Lower leg skin (tissue), 4 donors: Measurements from ENCODE around the gene SGSH. TPM values are rescaled to one million over a fixed set of nuclear protein-coding genes. Genes with fewer than 3 reads are reported as not detected.

Source experiments
- DNase-seq, 2 donors: peaks; one replicate each; pipeline ENCODE4 v3.0.0-alpha.2; 2019; ENCODE audit warnings: low spot score in 2 of 2
- H3K4me3 ChIP-seq: fragments of 200-600 bp; sonication (generic); 2 replicates; pipeline ENCODE4 v1.5.1; 2017; ENCODE audit warnings: mild to moderate bottlenecking, low read depth; ENCODE audit not compliant: poor library complexity, severe bottlenecking
- POLR2A ChIP-seq, 2 donors: fragments of 450-650 bp; IDR thresholded peaks; one replicate each; pipeline ENCODE4 v1.6.1; 2016 to 2017; ENCODE audit warnings: antibody characterized with exemption in 2 of 2, mild to moderate bottlenecking in 1 of 2, moderate library complexity in 1 of 2
- WGBS, 2 donors: methylation state at CpG; one replicate each; pipeline ENCODE4 v1.1.5; 2018; 5-methylcytosine and 5-hydroxymethylcytosine counted together
- intact Hi-C: fragments of 100-400 bp; cut with DNase I; formaldehyde crosslinking; loops from one replicate; pipeline ENCODE4 v1.15.0; 2023; ENCODE audit warnings: low total_unique reads
- total RNA-seq, 4 donors: library from RNA; depleted of rRNA; stranded (reverse); fragments of >200 nt; gene quantifications; one replicate each; pipeline ENCODE4 v1.1.0, GENCODE V29; 2016
- TF ChIP-seq, protein P1 (sequence below), 3 donors: fragments of 450-650 bp; IDR thresholded peaks; one replicate each; pipeline ENCODE4 v1.5.1; 2016; ENCODE audit warnings: antibody characterized with exemption in 3 of 3, mild to moderate bottlenecking in 3 of 3, moderate library complexity in 2 of 3

Gene SGSH
- total RNA-seq, 4 donors from 2014 or later, result 19.4 to 47.3 (median 37.0) TPM

DNA sequence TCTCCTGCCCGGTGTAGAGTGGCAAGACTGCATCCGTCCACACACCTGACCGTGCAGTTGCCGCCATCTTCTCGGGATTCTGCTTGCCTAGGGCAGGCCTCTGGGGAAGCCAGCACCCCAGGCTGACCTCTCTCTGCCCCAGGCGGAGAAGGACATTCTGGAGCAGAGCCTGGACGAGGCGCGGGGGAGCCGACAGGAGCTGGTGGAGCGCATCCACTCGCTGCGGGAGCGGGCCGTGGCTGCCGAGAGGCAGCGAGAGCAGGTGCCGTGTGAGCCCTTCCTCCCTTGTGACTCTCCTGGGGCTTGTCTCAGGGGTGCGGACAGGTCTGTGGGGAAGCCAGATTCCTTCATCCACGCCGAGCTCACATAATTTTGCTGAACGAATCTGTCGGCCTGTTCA lies 30.5 kb downstream of the SGSH start:
- 92 to 93% methylated on average over 23 of the region's 23 CpGs for WGBS, 2 donors
- intact Hi-C loops, result no loop called here
- no peak for TF ChIP-seq POLR2A (IDR thresholded peaks at IDR 0.05)
- TF ChIP-seq, protein P1, sequence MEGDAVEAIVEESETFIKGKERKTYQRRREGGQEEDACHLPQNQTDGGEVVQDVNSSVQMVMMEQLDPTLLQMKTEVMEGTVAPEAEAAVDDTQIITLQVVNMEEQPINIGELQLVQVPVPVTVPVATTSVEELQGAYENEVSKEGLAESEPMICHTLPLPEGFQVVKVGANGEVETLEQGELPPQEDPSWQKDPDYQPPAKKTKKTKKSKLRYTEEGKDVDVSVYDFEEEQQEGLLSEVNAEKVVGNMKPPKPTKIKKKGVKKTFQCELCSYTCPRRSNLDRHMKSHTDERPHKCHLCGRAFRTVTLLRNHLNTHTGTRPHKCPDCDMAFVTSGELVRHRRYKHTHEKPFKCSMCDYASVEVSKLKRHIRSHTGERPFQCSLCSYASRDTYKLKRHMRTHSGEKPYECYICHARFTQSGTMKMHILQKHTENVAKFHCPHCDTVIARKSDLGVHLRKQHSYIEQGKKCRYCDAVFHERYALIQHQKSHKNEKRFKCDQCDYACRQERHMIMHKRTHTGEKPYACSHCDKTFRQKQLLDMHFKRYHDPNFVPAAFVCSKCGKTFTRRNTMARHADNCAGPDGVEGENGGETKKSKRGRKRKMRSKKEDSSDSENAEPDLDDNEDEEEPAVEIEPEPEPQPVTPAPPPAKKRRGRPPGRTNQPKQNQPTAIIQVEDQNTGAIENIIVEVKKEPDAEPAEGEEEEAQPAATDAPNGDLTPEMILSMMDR (IDR thresholded peaks at IDR 0.05), result no peak
- DNase-seq, result no peak
- H3K4me3 ChIP-seq, result no peak overlapping the region

DNA sequence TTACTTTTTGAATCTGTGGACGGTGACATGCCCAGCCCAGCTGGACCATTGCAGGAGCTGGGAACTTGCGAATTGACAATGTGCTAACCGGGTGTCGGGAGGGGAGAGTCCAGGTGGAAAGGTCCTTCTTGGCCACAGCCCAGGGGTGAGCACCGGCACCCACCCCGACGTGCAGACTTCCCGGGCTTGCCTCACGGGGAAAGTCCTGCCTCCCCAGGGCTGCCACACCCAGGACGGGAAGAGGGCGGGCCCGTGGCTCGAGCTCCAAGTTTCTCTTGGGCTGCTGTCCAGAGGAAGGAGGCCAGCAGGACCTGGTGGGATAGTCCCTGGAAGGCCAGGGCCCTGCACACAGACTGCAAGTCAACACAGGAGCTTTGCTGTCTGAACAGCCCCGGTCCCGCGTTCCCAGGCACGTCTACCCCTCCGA lies 32.6 kb downstream of the SGSH start:
- intact Hi-C loops, result no loop called here
- 24 to 37% methylated on average over 14 to 17 of the region's 18 CpGs for WGBS, 2 donors
- DNase-seq, result peak; percentile 59 to 92
- H3K4me3 ChIP-seq, result no peak overlapping the region
- TF ChIP-seq, protein P1 (IDR thresholded peaks at IDR 0.05), result no peak
- no peak for TF ChIP-seq POLR2A (IDR thresholded peaks at IDR 0.05)

DNA sequence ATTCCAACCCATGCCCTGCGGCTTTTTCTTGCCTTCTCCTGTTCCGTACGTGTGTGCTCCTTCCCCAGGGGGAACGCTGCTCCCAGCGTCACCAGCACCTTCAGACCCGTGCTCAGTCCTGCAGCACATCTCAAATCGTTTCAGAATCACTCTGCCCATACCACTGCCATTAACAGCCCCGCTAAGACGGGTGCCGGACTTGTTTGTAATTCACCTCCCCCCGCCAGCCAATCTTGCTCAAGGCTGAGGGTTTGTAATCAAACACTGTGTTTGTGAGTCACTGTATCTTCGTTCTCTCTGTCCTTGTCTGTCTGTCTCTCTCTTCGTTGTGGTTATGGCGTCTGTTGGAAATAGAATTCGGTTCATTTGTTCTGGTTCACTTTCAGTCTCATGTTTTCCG lies 33.0 kb downstream of the SGSH start:
- 41 to 53% methylated on average over 16 of the region's 16 CpGs for WGBS, 2 donors
- intact Hi-C loops, result no loop called here
- DNase-seq, result peak in 1 of 2 donors; percentile 34
- TF ChIP-seq, protein P1 (IDR thresholded peaks at IDR 0.05), result no peak
- TF ChIP-seq POLR2A (IDR thresholded peaks at IDR 0.05), result no peak
- no peak overlapping the region for H3K4me3 ChIP-seq

DNA sequence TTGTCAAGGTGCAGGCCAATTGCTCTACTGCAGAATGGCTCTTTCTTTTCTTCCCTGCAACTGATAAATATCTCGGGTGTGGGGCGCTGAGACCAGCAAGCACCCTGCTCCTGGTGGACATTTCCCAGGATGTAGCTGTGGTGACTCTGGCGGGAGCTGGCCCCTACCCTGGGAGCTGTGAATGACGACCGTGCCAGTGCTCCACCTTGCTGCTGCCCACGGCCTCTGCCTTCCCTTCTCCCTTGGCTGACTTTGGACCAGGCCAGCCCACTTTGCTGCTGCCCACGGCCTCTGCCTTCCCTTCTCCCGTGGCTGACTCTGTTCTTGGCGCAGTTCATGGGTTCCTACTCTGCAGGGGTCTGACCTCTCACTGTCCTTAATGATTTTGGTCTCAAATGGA lies 34.2 kb downstream of the SGSH start:
- DNase-seq, result no peak
- no peak for TF ChIP-seq POLR2A (IDR thresholded peaks at IDR 0.05)
- TF ChIP-seq, protein P1 (IDR thresholded peaks at IDR 0.05), result no peak

DNA sequence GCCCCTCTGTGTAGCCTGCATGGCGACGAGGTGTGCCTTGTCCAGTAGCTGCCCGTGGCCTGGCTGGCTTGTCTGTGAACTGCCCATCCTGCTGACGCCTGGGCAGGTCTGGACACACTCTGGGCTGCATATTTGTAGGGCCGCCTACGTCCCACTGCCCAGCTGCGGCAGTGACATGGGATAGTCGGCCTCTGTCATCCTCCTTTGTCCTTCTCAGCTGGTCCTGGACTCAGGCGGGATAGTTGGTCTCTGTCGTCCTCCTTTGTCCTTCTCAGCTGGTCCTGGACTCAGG lies 35.8 kb downstream of the SGSH start:
- intact Hi-C loops, result no loop called here
- no peak for TF ChIP-seq POLR2A (IDR thresholded peaks at IDR 0.05)
- TF ChIP-seq, protein P1 (IDR thresholded peaks at IDR 0.05), result no peak
- no peak for DNase-seq
- WGBS, 2 donors, result 84 to 91% methylated on average over 7 to 8 of the region's 10 CpGs
- H3K4me3 ChIP-seq, result no peak overlapping the region

More for the DNA sequence above, 34.2 kb downstream of the SGSH start:
- WGBS, 2 donors, result 92 to 94% methylated on average over 9 of the region's 9 CpGs
- intact Hi-C loops, result no loop called here
- no peak overlapping the region for H3K4me3 ChIP-seq
